HCEC 1CT (cell line): ENCODE data around the gene PDK3.

Experiments used
- DNase-seq: peaks from one replicate; pipeline ENCODE4 v3.0.0-alpha.2; 2017

PDK3 gene

GRCh38 chrX:24483596-24483995 is 18.5 kb downstream of the PDK3 start:
- no peak for DNase-seq

GRCh38 chrX:24485323-24485722 is 20.2 kb downstream of the PDK3 start:
- DNase-seq = no peak

DNA sequence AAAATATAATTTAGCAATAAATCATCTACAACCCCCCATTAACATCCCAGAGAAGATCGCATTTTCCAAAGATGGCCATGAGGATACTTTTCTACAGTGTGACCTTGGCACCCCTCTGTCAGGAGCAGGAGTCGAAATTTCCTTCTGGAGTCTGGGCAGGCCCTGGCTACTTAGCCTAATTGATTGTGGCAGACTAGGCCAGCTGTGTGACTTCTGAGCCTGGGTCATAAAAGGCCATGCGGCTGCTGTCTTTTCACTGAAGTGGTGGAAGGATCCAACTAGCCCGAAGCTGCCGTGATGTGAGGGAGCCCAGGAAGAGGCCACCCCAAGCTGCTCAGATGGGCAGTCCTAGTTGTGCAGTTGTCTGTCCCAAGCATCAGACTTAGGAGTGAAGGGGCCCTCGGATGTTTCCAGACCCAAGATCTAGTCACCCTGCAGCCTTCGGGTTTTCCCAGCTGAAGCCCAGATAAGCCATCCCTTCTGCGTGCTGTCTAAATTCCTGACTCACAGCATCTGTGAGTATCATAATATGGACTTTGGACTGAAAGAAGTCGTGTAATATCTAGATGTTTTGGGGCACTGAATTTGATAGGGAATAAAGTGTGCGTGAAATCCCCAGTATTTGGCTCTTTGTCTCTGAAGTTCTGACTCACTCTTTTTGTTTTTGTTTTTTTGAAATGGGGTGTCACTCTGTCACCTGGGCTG is 21.0 kb downstream of the PDK3 start:
- DNase-seq = no peak

- DNase-seq = no peak
Observed at GRCh38 chrX:24487571-24487970, 22.5 kb downstream of the PDK3 start.

- DNase-seq = no peak
Observed at GRCh38 chrX:24491741-24492140, 26.7 kb downstream of the PDK3 start.

- DNase-seq = no peak
Observed at GRCh38 chrX:24493740-24494581, 28.9 kb downstream of the PDK3 start.

DNA sequence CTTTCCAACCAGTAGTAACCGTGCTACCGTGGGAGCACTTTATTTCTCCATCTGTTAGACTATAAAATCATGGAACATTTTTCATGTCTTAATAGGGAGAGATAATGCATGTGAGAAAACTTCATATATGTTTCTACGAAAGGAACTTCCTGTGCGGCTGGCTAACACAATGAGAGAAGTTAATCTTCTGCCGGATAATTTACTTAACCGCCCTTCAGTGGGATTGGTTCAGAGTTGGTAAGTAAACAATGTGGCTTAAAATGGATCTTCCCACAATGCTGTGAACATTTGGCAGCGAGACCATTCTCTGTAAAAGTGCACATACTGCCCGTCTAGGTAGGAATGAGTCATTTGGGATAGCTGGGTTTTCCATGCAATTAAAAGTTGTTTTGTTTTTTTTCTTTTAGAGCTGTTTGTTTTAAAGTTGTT is 29.6 kb downstream of the PDK3 start:
- no peak for DNase-seq

DNA sequence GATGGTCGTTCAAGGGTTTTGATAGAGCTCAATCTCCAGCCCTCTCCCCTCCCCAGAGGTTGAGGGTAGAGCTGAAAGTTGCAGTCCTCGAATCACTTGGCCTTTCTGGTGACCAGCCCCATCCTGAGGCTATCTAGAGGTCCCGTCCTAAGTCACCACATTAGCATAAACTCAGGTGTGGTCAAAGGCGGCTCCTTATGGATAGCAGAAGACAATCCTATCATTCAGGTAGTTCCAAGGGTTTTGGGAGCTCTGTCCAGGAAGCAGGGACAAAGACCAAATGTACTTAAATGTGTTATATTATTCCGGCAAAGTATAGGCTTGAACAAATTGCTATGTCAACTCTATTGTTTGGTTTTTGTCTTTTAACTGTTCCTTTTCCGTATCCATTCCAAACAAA is 30.6 kb downstream of the PDK3 start:
- no peak for DNase-seq

DNA sequence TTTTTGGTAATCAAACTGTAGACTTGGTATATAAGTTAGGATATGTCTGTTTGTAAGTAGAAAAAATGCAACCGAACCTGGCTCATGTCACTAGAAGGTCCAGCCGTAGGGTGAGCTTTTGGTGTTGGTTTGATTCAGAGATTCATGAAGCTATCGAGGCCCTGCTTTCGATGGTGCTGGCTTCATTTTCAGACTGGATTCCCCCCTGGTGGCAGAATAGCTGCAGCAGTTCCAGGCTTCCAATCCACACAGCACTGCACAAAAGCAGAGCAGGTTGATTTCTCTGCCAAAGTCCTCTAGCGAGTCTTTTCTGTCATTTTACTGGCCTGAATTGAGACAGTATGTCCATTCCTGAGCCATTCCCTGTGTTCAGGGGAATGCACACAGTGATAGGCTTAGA is 33.1 kb downstream of the PDK3 start:
- no peak for DNase-seq

DNA sequence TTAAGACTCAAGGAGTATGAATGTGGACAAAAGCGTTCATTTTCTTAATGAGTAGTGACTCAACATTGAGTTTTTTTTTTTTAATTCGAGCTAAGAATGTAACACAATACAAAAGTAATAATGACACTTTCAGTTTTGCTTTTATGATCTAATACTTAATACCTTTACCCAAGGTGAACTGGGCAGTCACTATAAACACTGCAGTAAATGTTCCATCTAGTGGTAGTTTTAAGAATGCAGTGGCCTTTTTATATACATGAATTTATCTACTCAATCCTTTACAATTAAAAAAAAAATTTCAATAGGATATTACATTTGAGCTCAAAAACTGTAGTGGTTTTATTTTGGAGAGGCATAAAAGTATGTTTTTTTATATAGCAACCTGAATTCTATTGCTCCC is 33.9 kb downstream of the PDK3 start:
- DNase-seq = no peak

DNA sequence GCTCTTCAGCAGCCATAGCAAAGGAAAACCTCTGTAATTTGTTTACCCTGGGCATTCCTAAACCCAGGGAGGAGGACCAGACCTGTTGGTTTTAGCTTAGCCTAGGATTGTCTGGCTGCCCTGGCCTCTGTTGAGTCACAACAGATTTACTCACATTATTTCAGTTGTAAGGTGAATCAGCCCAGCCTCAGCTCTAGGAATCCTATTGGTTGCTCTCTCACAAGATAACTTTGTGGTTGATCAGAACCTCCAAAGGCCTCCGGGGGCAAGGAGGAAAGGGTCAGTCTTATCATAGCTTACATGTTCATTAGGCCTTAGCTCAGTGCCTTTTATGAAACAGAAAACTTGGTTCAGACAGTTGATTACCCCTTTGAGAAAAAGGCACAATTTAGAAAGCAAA is 41.0 kb downstream of the PDK3 start:
- no peak for DNase-seq

DNA sequence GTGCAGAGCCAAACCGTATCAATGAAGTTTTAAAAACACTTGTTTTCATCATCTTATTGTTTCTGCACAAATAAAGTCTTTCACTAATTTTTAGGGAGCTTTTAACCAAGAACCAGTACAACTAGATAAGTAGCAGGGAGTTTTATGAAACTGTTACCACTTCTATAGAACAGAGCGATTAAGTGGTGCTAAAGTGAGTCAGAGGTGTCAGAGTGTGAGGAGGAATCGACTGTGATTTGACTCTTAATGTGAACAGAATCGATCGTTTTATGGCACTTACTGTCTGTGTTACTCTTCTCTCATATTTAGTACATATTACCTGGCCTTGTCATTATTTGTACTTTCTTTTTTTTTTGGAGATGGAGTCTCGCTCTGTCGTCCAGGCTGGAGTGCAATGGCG is 43.3 kb downstream of the PDK3 start:
- DNase-seq = no peak

- no peak for DNase-seq
Observed at GRCh38 chrX:24513416-24513815, 48.3 kb downstream of the PDK3 start.

DNA sequence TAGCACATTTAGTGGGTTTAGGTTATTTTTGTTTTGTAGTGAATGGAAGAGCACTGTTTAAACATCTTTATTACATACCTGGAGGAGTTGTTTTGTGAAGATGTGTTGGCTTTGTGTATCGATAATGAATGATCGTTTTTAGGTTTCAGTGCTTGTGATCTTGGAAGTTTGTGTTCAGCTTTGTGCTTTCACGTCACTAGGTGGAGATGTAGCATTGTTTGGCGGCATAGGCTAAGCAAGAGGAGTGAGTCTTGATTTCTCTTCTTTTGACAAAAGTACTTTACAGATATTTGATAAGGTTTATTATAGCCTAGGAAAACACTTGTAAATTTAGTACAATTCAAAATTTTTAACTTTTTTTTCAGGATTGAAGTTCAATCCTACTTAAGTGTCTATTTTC is 50.4 kb downstream of the PDK3 start:
- DNase-seq = no peak

- DNase-seq = no peak
Observed at GRCh38 chrX:24520472-24520871, 55.4 kb downstream of the PDK3 start.

DNA sequence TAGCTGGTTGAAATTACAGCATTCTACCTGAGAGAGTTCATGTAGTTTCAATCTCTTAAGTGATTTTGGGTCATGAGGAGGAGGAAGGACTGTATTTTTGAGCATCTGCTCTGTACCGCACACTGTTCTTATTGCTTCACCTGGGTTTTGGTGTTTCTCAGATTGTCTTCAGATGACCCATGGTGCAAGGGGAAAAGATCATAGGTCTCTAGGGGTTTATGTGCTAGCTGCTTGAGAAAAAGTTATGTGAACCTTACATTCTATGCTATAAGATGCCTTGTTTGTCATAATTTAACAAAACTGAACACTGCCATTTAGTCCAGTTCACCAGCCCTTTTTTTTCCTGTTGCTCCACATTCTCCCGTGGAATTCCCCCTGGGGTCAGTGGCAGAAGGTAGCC is 60.4 kb downstream of the PDK3 start:
- DNase-seq = no peak

- DNase-seq = no peak
Observed at GRCh38 chrX:24526616-24527015, 61.5 kb downstream of the PDK3 start.

GRCh38 chrX:24528605-24529004 is 63.5 kb downstream of the PDK3 start:
- DNase-seq = no peak

DNA sequence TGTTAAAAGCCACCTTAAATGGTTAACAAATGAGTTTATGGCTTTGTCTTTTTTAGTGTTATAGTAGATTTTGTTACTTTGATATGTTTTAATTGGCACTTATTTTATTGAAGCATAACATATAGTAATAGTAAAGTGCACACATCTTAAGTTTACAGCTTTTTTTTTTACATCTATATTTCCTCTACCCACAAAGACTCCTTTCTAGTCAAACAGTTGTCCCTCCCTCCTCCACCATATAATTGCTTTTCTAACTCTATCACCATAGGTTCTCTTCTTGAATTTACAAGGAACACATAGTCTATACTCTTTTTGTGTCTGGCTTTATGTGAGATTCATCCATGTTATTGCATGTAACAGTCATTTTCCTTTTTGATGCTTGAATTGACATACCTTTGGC is 71.5 kb downstream of the PDK3 start:
- no peak for DNase-seq

DNA sequence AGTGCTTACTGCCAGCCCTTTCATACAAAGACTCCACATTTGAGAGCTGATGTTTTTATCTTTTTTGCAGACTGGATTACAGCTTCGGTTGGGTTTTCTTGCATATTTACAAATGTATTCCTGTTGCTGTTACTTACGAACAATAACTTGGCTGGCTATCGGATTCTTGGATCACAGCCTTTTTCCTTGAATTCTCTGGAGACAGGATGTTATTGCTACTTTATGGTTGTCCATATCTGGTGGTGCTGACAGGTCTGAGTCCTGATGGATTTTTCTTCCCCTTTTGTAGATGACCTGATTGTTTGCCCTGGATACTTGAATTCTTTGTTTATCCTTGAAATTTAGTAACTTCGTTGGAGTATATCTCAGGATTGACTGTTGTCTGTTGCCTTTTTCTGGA is 77.7 kb downstream of the PDK3 start:
- no peak for DNase-seq

DNA sequence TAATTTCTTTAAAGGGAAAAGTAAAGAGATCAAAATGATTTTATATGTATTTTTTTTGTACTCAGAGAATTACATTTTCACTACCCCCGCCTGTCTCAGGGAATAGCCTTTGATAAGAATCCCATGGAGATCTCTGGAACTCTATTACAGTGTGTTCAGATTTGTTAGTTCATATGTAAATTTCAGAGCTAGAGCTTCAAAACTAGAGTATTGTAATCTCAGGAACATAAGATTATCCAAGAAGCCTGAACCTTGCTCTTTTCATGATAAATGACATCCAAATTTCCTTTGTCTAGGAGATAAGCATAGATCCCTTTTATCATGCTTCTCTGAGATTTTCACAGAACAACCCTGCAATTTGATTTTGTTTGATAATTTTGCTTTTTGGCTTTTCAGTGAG is 82.9 kb downstream of the PDK3 start:
- no peak for DNase-seq

GRCh38 chrX:24550166-24550565 is 85.1 kb downstream of the PDK3 start:
- no peak for DNase-seq

DNA sequence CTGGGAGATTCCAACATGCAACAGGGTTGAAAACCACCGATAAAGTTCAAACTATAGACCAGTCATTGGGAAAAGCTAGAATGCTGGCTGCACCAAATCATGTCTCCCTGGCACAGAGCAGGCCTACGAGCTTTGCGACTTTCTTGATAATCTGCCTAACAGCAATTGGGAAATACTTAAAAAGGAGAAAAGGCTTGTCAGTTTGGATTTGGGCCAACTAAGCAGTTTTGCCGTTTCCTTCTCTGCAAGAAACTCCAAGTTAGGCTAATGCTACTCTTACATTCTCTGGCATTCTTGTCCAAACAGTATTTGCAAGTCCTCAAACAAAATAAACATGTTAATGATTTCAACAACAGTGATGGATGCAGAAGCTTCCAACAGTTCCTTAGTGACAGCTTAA is 87.9 kb downstream of the PDK3 start:
- no peak for DNase-seq

DNA sequence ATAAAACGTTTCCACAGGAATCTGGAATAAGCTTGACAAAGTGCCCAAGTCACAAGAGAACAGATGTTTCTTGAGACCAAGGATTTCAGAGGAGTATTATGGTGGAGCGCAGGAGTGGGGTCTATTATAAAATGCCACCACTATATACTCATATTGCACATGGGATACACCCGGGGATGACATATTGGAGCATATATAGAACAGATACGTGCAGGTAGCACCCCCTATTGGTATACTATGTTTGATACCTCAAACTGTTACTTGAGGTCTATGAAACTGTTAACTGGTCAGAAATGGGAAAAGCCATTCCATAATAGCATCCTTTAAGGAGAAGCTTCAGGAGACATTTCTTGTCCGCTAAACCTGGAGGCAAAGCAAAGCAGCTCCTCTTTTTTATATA is 96.0 kb downstream of the PDK3 start:
- no peak for DNase-seq
